Activated CD4-positive, alpha-beta T cell treated with anti-CD3 and anti-CD28 coated beads for 36 hours (primary cell): ENCODE data around the gene MTX3. TPM values are rescaled to one million over a fixed set of nuclear protein-coding genes. Genes with fewer than 3 reads are reported as not detected.

ENCODE experiments used
- ATAC-seq: fragments of 200-7000 bp; cut with Tn5 transposase; one replicate; pipeline ENCODE4 v1.10.0; 2021; ENCODE audit warnings: mild to moderate bottlenecking, moderate library complexity
- CTCF ChIA-PET: fragments of 350-600 bp; sonication (Branson Sonifier 250); formaldehyde crosslinking; loops from one replicate; lab custom pipeline; 2021; ENCODE audit warnings: antibody characterized with exemption; lab: Charles Lee
- POLR2A ChIA-PET: fragments of 350-600 bp; sonication (Branson Sonifier 250); formaldehyde crosslinking; loops from one replicate; lab custom pipeline; 2021; ENCODE audit warnings: antibody characterized with exemption, inconsistent platforms; lab: Charles Lee
- DNase-seq: peaks from one replicate; pipeline ENCODE4 v3.0.0-alpha.2; 2020
- H3K27ac Mint-ChIP-seq: one replicate; pipeline ENCODE4 v1.8.0; 2021; ENCODE audit warnings: mixed read lengths
- H3K27me3 Mint-ChIP-seq: one replicate; pipeline ENCODE4 v1.8.0; 2021; ENCODE audit warnings: mixed read lengths
- H3K36me3 Mint-ChIP-seq: one replicate; pipeline ENCODE4 v1.8.0; 2021; ENCODE audit warnings: low read depth, mixed read lengths
- H3K4me1 Mint-ChIP-seq: one replicate; pipeline ENCODE4 v1.8.0; 2021; ENCODE audit warnings: mixed read lengths
- H3K4me3 Mint-ChIP-seq: one replicate; pipeline ENCODE4 v1.8.0; 2021; ENCODE audit warnings: mild to moderate bottlenecking, moderate library complexity, mixed read lengths
- H3K9me3 Mint-ChIP-seq: one replicate; pipeline ENCODE4 v1.8.0; 2021; ENCODE audit warnings: low read depth, mixed read lengths
- intact Hi-C, 2 experiments: fragments of 100-400 bp; cut with DNase I in 1 of 2; cut with micrococcal nuclease in 1 of 2; formaldehyde crosslinking; loops; one replicate each; pipeline versions ENCODE4 v1.14.2 to v1.15.1; 2022 to 2024; cut with DNase I, micrococcal nuclease
- total RNA-seq, 2 experiments: library from RNA; stranded (reverse); gene quantifications; one replicate each; pipeline ENCODE4 v1.2.3, GENCODE V29; 2021

MTX3 gene
- 10 to 100 TPM; 11.9 to 14.3 TPM for total RNA-seq

- Mint-ChIP-seq H3K27me3 (peaks cover 2% of the 10 kb centered on the region), H3K9me3 (no peaks in the 10 kb centered on the region), H3K4me1 (peaks cover 49% of the 10 kb centered on the region), H3K4me3 (peak within 1 kb of the TSS; percentile 89), H3K27ac (peak within 1 kb of the TSS; percentile 98), H3K36me3 (peaks cover 30% of the 10 kb centered on the region)
- intact Hi-C loops: loop anchor here (1.0 to 10.0 kb wide), 17 partner anchors 9 to 1016 kb away; partner anchors contain the start of genes HOMER1 (in 2 of the 2), SERINC5 (in 2 of the 2), ARSB (in 1 of the 2) and DHFR (in 1 of the 2)
- CTCF ChIA-PET: interaction anchor here (0.7 to 1.8 kb wide), 9 partner anchors 8 to 93 kb away, joined by 3 to 6 read pairs (median 4); no protein-coding TSS in a partner anchor
- POLR2A ChIA-PET: interaction anchor here (0.6 to 1.2 kb wide), 7 partner anchors 10 to 1007 kb away, joined by 3 to 5 read pairs (median 3); no protein-coding TSS in a partner anchor
- peak; percentile 94 for DNase-seq
- ATAC-seq: peak; percentile 84
Measured at GRCh38 chr5:79990598-79991507, at the start of gene MTX3. Gene MTX3, minus strand, starts transcription at chr5:79991262. Its CDS starts 24 bp downstream, at chr5:79991238.

- H3K4me3 Mint-ChIP-seq: no peak overlapping the region
- POLR2A ChIA-PET: no interaction called here
- peaks cover 19% of the 10 kb centered on the region for H3K4me1 Mint-ChIP-seq
- no peak for DNase-seq
- peaks cover 2% of the 10 kb centered on the region for H3K36me3 Mint-ChIP-seq
- CTCF ChIA-PET: no interaction called here
- H3K27ac Mint-ChIP-seq: no peak overlapping the region
- intact Hi-C loops: no loop called here
- H3K27me3 Mint-ChIP-seq: peaks cover 40% of the 10 kb centered on the region
- no peaks in the 10 kb centered on the region for H3K9me3 Mint-ChIP-seq
- no peak for ATAC-seq
Measured at GRCh38 chr5:80039650-80040049, 48.6 kb upstream of the MTX3 start.

GRCh38 chr5:80037366-80037765 lies 46.3 kb upstream of the MTX3 start:
- ChIA-PET CTCF (interaction anchor here (1.1 to 1.7 kb wide), 2 partner anchors 78 to 316 kb away, joined by 3 to 4 read pairs; no protein-coding TSS in a partner anchor), POLR2A (interaction anchor here (0.5 to 0.9 kb wide), 3 partner anchors 47 to 783 kb away, joined by 3 to 5 read pairs (median 4); no protein-coding TSS in a partner anchor)
- no peak overlapping the region for H3K27ac Mint-ChIP-seq
- H3K36me3 Mint-ChIP-seq: peaks cover 2% of the 10 kb centered on the region
- H3K4me1 Mint-ChIP-seq: peaks cover 25% of the 10 kb centered on the region
- no peaks in the 10 kb centered on the region for H3K9me3 Mint-ChIP-seq
- peaks cover 44% of the 10 kb centered on the region for H3K27me3 Mint-ChIP-seq
- ATAC-seq (peak; percentile 77), DNase-seq (no peak)
- intact Hi-C loops: loop anchor here (1.0 to 2.0 kb wide), 4 partner anchors 19 to 89 kb away; no protein-coding TSS in a partner anchor
- no peak overlapping the region for H3K4me3 Mint-ChIP-seq

GRCh38 chr5:80036615-80037014 lies 45.6 kb upstream of the MTX3 start:
- Mint-ChIP-seq H3K4me3 (no peak overlapping the region), H3K27ac (no peak overlapping the region), H3K9me3 (no peaks in the 10 kb centered on the region), H3K36me3 (peaks cover 2% of the 10 kb centered on the region), H3K4me1 (peaks cover 25% of the 10 kb centered on the region), H3K27me3 (peaks cover 44% of the 10 kb centered on the region)
- intact Hi-C loops: loop anchor here (1.0 to 2.0 kb wide), 4 partner anchors 20 to 90 kb away; no protein-coding TSS in a partner anchor
- ATAC-seq (no peak), DNase-seq (no peak)
- ChIA-PET POLR2A (no interaction called here), CTCF (interaction anchor here (0.8 to 1.7 kb wide), 3 partner anchors 47 to 194 kb away, joined by 3 to 4 read pairs (median 3); no protein-coding TSS in a partner anchor)

- H3K9me3 Mint-ChIP-seq: no peaks in the 10 kb centered on the region
- intact Hi-C loops: loop anchor here in 1 of 2 experiments (2.0 kb wide), 1 partner anchor 21 kb away; no protein-coding TSS in a partner anchor
- CTCF ChIA-PET: interaction anchor here (0.9 to 1.7 kb wide), 2 partner anchors 48 to 76 kb away, joined by 3 to 4 read pairs; no protein-coding TSS in a partner anchor
Measured at GRCh38 chr5:80035839-80036238, 44.8 kb upstream of the MTX3 start.

GRCh38 chr5:80034962-80035821 lies 44.1 kb upstream of the MTX3 start, which contains the start of gene THBS4:
Gene THBS4, plus strand, starts transcription at chr5:80035348. Its CDS starts 190 bp downstream, at chr5:80035538.
- intact Hi-C loops: no loop called here
- CTCF ChIA-PET: interaction anchor here (0.7 to 1.1 kb wide), 2 partner anchors 797 to 902 kb away, joined by 3 read pairs; no protein-coding TSS in a partner anchor
- Mint-ChIP-seq H3K4me3 (peak within 1 kb of the TSS; percentile 42), H3K36me3 (peaks cover 2% of the 10 kb centered on the region), H3K27me3 (peaks cover 42% of the 10 kb centered on the region), H3K27ac (no peak within 1 kb of the TSS), H3K9me3 (no peaks in the 10 kb centered on the region), H3K4me1 (peaks cover 32% of the 10 kb centered on the region)
- no peak for ATAC-seq
- POLR2A ChIA-PET: interaction anchor here (0.8 kb wide), 1 partner anchor 113 kb away, joined by 3 read pairs; no protein-coding TSS in a partner anchor
- peak; percentile 14 for DNase-seq

More at GRCh38 chr5:80035839-80036238, 44.8 kb upstream of the MTX3 start:
- H3K4me3 Mint-ChIP-seq: peak overlapping the region; percentile 29
- H3K27me3 Mint-ChIP-seq: peaks cover 42% of the 10 kb centered on the region
- POLR2A ChIA-PET: no interaction called here
- DNase-seq: no peak
- peaks cover 31% of the 10 kb centered on the region for H3K4me1 Mint-ChIP-seq
- no peak overlapping the region for H3K27ac Mint-ChIP-seq
- peaks cover 2% of the 10 kb centered on the region for H3K36me3 Mint-ChIP-seq
- no peak for ATAC-seq

GRCh38 chr5:80034559-80034958 lies 43.5 kb upstream of the MTX3 start:
- Mint-ChIP-seq H3K4me3 (peak overlapping the region; percentile 42), H3K27me3 (peaks cover 36% of the 10 kb centered on the region), H3K36me3 (peaks cover 2% of the 10 kb centered on the region), H3K27ac (no peak overlapping the region), H3K4me1 (peaks cover 32% of the 10 kb centered on the region), H3K9me3 (no peaks in the 10 kb centered on the region)
- intact Hi-C loops: no loop called here
- CTCF ChIA-PET: interaction anchor here (0.7 to 1.1 kb wide), 2 partner anchors 796 to 901 kb away, joined by 3 read pairs; no protein-coding TSS in a partner anchor
- DNase-seq (no peak), ATAC-seq (no peak)
- POLR2A ChIA-PET: interaction anchor here (0.8 kb wide), 1 partner anchor 112 kb away, joined by 3 read pairs; no protein-coding TSS in a partner anchor

GRCh38 chr5:80033513-80033912 lies 42.5 kb upstream of the MTX3 start:
- Mint-ChIP-seq H3K9me3 (no peaks in the 10 kb centered on the region), H3K4me1 (peaks cover 32% of the 10 kb centered on the region), H3K27me3 (peaks cover 35% of the 10 kb centered on the region), H3K27ac (no peak overlapping the region), H3K36me3 (peaks cover 2% of the 10 kb centered on the region), H3K4me3 (no peak overlapping the region)
- DNase-seq: peak; percentile 42
- intact Hi-C loops: loop anchor here in 1 of 2 experiments (2.0 kb wide), 1 partner anchor 71 kb away; no protein-coding TSS in a partner anchor
- POLR2A ChIA-PET: no interaction called here
- peak; percentile 91 for ATAC-seq
- CTCF ChIA-PET: interaction anchor here (0.7 to 1.3 kb wide), 2 partner anchors 43 to 793 kb away, joined by 3 read pairs; no protein-coding TSS in a partner anchor

GRCh38 chr5:80031109-80031508 lies 40.0 kb upstream of the MTX3 start:
- Mint-ChIP-seq H3K4me1 (peaks cover 21% of the 10 kb centered on the region), H3K9me3 (no peaks in the 10 kb centered on the region), H3K36me3 (no peaks in the 10 kb centered on the region), H3K27me3 (peaks cover 34% of the 10 kb centered on the region), H3K4me3 (no peak overlapping the region), H3K27ac (no peak overlapping the region)
- intact Hi-C loops: no loop called here
- no peak for DNase-seq
- POLR2A ChIA-PET: no interaction called here
- CTCF ChIA-PET: no interaction called here
- no peak for ATAC-seq

GRCh38 chr5:80026841-80027240 lies 35.8 kb upstream of the MTX3 start:
- ChIA-PET CTCF (no interaction called here), POLR2A (no interaction called here)
- Mint-ChIP-seq H3K27me3 (peaks cover 8% of the 10 kb centered on the region), H3K4me1 (peaks cover 7% of the 10 kb centered on the region), H3K4me3 (no peak overlapping the region), H3K9me3 (no peaks in the 10 kb centered on the region), H3K36me3 (no peaks in the 10 kb centered on the region), H3K27ac (no peak overlapping the region)
- DNase-seq (no peak), ATAC-seq (no peak)
- intact Hi-C loops: no loop called here
